Body of pancreas (tissue), 4 donors: ENCODE data around the gene MYMX. TPM values are rescaled to one million over a fixed set of nuclear protein-coding genes. Genes with fewer than 3 reads are reported as not detected.
"Not testable (repeated sequence)": the region's sequence is repeated elsewhere in the genome, so short reads cannot be mapped to it uniquely, and the experiment has no call there.

ENCODE experiments used
- ATAC-seq: fragments of 150-250 bp; one replicate; pipeline ENCODE4 v1.9.1; 2016
- DNase-seq, 4 donors: peaks; one replicate each; pipeline ENCODE4 v3.0.0-alpha.2; 2019
- H3K27ac ChIP-seq, 4 donors: fragments of 200-600 bp; sonication (generic); 1 replicate in 3 of 4; 2 replicates in 1 of 4; pipeline versions ENCODE4 v1.5.1 to v1.6.1; 2016 to 2019; ENCODE audit warnings: mild to moderate bottlenecking in 1 of 4, mixed read lengths in 1 of 4, moderate library complexity in 1 of 4
- H3K27me3 ChIP-seq, 2 donors: fragments of 200-600 bp; sonication (generic); one replicate each; pipeline ENCODE4 v1.6.0; 2016; ENCODE audit warnings: mild to moderate bottlenecking in 1 of 2
- H3K36me3 ChIP-seq, 2 donors: fragments of 200-600 bp; sonication (generic); replicated peaks in 1 of 2; 2 replicates each; pipeline ENCODE4 v1.5.1; 2016; ENCODE audit warnings: low read depth in 2 of 2; ENCODE audit not compliant: insufficient read depth in 1 of 2
- H3K4me1 ChIP-seq: fragments of 200-600 bp; sonication (generic); one replicate; pipeline ENCODE4 v1.6.0; 2016
- H3K4me3 ChIP-seq, 2 donors: fragments of 200-600 bp; sonication (generic); 1 replicate in 1 of 2; 2 replicates in 1 of 2; pipeline ENCODE4 v1.5.1; 2016 to 2019
- H3K9me3 ChIP-seq, 3 donors: fragments of 200-600 bp; sonication (generic); 1 replicate in 2 of 3; 2 replicates in 1 of 3; pipeline ENCODE4 v1.5.1; 2016
- POLR2A ChIP-seq, 3 donors: fragments of 450-650 bp; IDR thresholded peaks; one replicate each; pipeline ENCODE4 v1.6.1; 2016; ENCODE audit warnings: antibody characterized with exemption in 3 of 3, mild to moderate bottlenecking in 2 of 3
- WGBS, 2 donors: methylation state at CpG; one replicate each; pipeline ENCODE4 v1.1.5; 2017; 5-methylcytosine and 5-hydroxymethylcytosine counted together
- intact Hi-C: fragments of 100-400 bp; cut with DNase I; formaldehyde crosslinking; loops from one replicate; pipeline ENCODE4 v1.15.1; 2023
- total RNA-seq, 2 donors: library from RNA; depleted of rRNA; stranded (reverse); fragments of >200 nt; gene quantifications; one replicate each; pipeline ENCODE4 v1.1.0, GENCODE V29; 2016
- TF ChIP-seq, protein P1 (sequence below), 7 experiments: fragments of 450-650 bp in 4 of 7; fragments of 200-600 bp in 3 of 7; sonication (generic) in 3 of 7; IDR thresholded peaks; one replicate each; pipeline ENCODE4 v1.5.1; 2016 to 2019; ENCODE audit warnings: antibody characterized with exemption in 7 of 7

MYMX gene
- total RNA-seq, 2 donors from 2014 or later: 4.2 TPM; not detected in 1

DNA sequence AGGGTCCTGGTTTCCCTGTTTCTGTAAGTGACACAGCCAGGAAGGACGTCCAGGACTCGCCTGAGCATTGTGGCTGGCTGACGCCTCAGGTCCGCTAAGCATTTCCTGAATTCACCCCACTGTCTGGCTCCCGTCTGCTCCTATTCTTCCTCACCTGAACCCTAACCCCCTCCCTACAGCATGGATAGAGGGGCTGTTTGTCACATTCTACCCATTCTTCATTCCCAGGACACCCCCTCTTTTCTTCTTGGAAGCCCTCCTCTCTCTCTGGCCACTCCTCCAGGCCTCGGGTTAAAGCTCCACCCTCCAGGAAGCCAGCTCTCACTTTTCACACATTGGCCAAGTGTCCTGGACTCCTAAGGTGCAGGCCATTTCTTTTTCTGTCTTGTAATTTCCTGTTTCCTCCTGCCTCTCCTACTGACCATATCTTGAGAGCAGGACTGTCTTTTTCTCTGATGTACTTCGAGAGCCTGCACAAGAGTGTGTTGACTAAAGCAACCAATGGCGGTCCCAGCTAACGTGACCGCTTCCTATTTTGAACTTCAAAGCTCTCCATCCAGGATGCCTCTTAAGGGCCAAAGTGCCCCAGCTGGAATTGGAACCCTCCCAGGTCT is 24.2 kb upstream of the MYMX start:
- H3K36me3 ChIP-seq: no peaks in the 10 kb centered on the region
- intact Hi-C loops: no loop called here
- DNase-seq (no peak), ATAC-seq (peak; percentile 52)
- no peaks in the 10 kb centered on the region for H3K4me1 ChIP-seq
- H3K27ac ChIP-seq: peak overlapping the region in 1 of 4 donors; percentile 21
- no peak overlapping the region for H3K4me3 ChIP-seq
- H3K9me3 ChIP-seq: no peaks in the 10 kb centered on the region
- H3K27me3 ChIP-seq: no peaks in the 10 kb centered on the region
- WGBS, 2 donors: 56 to 73% methylated on average over 10 of the region's 10 CpGs
- no peak for TF ChIP-seq POLR2A (IDR thresholded peaks at IDR 0.05)
- TF ChIP-seq, protein P1, sequence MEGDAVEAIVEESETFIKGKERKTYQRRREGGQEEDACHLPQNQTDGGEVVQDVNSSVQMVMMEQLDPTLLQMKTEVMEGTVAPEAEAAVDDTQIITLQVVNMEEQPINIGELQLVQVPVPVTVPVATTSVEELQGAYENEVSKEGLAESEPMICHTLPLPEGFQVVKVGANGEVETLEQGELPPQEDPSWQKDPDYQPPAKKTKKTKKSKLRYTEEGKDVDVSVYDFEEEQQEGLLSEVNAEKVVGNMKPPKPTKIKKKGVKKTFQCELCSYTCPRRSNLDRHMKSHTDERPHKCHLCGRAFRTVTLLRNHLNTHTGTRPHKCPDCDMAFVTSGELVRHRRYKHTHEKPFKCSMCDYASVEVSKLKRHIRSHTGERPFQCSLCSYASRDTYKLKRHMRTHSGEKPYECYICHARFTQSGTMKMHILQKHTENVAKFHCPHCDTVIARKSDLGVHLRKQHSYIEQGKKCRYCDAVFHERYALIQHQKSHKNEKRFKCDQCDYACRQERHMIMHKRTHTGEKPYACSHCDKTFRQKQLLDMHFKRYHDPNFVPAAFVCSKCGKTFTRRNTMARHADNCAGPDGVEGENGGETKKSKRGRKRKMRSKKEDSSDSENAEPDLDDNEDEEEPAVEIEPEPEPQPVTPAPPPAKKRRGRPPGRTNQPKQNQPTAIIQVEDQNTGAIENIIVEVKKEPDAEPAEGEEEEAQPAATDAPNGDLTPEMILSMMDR (IDR thresholded peaks at IDR 0.05): no peak

DNA sequence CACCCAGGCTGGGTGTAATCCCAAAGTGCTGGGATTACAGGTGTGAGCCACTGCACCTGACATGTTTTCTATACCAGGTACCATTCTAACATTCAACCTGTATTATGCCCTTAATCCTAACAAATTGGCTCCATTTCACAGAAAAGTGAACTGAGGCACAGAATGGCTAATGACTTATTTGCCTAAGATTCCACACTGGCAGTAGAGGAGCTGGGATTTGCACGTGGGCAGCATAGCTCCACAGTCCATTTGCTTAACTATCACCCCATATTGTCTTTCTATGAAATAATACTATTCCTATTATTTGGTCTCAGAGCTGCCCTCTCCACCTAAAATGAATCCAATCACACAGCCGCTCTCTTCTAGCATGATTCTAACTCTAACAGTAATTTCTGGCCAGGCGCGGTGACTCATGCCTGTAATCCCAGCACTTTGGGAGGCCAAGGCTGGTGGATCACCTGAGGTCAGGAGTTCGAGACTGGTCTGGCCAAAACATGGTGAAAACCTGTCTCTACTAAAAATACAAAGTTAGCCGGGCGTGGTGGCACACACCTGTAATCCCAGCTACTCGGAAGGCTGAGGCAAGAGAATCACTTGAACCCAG is 23.3 kb upstream of the MYMX start:
- no peak for TF ChIP-seq POLR2A (IDR thresholded peaks at IDR 0.05)
- TF ChIP-seq, protein P1 (IDR thresholded peaks at IDR 0.05): no peak
- no peaks in the 10 kb centered on the region for H3K36me3 ChIP-seq
- H3K27ac ChIP-seq: no peak overlapping the region
- DNase-seq (no peak), ATAC-seq (no peak)
- no peak overlapping the region for H3K4me3 ChIP-seq
- intact Hi-C loops: no loop called here
- no peaks in the 10 kb centered on the region for H3K9me3 ChIP-seq
- no peaks in the 10 kb centered on the region for H3K27me3 ChIP-seq
- no peaks in the 10 kb centered on the region for H3K4me1 ChIP-seq
- WGBS, 2 donors: 86 to 92% methylated on average over 8 of the region's 8 CpGs

DNA sequence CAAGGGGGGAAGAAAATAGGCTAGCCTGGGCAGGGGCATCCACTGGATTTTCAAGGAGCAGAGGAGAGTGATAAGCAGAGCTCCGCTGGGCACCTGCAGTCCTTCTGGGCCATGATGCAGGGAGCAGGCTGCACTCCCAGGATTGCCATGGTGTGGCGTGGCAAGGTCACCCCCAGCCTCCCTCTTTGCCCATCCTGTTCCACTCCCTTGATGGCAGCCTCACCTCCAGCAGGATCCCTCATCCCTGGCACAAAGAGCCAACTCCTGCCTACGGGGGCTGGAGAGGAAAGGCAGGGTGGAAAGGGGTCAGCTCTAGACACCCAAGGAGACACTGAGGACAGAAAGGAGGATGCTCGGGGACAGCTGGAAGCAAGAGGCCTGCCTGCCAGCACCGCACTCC is 22.4 kb upstream of the MYMX start:
- 76 to 80% methylated on average over 5 of the region's 5 CpGs for WGBS, 2 donors
- no peak for DNase-seq
- no peaks in the 10 kb centered on the region for H3K36me3 ChIP-seq
- H3K9me3 ChIP-seq: no peaks in the 10 kb centered on the region
- no peak for ATAC-seq
- H3K4me3 ChIP-seq: no peak overlapping the region
- no peaks in the 10 kb centered on the region for H3K4me1 ChIP-seq
- intact Hi-C loops: no loop called here
- no peak overlapping the region for H3K27ac ChIP-seq
- TF ChIP-seq, protein P1 (IDR thresholded peaks at IDR 0.05): no peak
- TF ChIP-seq POLR2A (IDR thresholded peaks at IDR 0.05): no peak
- no peaks in the 10 kb centered on the region for H3K27me3 ChIP-seq

DNA sequence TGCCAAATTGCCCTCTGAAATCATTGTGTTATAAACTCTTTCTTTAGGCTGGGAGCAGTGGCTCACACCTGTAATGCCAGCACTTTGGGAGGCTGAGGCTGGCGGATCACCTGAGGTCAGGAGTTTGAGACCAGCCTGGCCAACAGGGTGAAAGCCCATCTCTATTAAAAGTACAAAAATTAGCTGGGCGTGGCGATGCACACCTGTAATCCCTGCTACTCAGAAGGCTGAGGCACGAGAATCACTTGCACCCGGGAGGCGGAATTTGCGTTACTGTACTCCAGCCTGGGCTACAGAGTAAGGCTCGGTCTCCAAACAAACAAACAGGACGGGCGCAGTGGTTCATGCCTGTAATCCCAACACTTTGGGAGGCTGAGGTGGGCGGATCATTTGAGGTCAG is 20.4 kb upstream of the MYMX start:
- H3K9me3 ChIP-seq, H3K4me3 ChIP-seq, intact Hi-C loops, H3K27ac ChIP-seq, DNase-seq, H3K4me1 ChIP-seq, H3K36me3 ChIP-seq, H3K27me3 ChIP-seq, ATAC-seq: not testable (repeated sequence)
- WGBS, 2 donors: 92 to 95% methylated on average over 10 to 11 of the region's 11 CpGs

DNA sequence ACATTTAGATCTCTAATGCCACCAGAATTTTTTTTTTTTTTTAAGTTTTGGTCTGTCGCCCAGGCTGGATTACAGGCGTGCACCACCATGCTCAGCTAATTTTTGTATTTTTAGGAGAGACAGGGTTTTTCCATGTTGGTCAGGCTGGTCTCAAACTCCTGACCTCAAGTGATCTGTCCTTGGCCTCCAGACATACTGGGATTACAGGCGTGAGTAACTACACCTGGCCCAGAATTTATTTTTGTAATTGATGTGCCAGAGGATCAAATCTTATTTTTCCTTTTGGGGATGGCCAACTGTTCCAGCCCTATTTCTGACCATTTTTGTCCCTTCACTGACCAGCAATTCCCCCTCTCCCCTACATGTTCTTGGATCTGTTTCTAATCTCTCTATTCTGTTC is 18.0 kb upstream of the MYMX start:
- WGBS, 2 donors: 77 to 85% methylated on average over 3 of the region's 3 CpGs
- no peaks in the 10 kb centered on the region for H3K27me3 ChIP-seq
- intact Hi-C loops: no loop called here
- H3K27ac ChIP-seq: no peak overlapping the region
- H3K4me3 ChIP-seq: no peak overlapping the region
- TF ChIP-seq, protein P1 (IDR thresholded peaks at IDR 0.05): no peak
- TF ChIP-seq POLR2A (IDR thresholded peaks at IDR 0.05): no peak
- no peaks in the 10 kb centered on the region for H3K36me3 ChIP-seq
- peaks cover 22% of the 10 kb centered on the region for H3K4me1 ChIP-seq
- no peak for DNase-seq
- no peaks in the 10 kb centered on the region for H3K9me3 ChIP-seq
- no peak for ATAC-seq
